Suprapubic skin (tissue), 3 donors: ENCODE results near the gene COL25A1.

Experiments
- EP300 ChIP-seq: sonication (generic); formaldehyde crosslinking; IDR thresholded peaks from one replicate; pipeline ENCODE4 v1.6.1; 2017; ENCODE audit warnings: antibody characterized with exemption
- TF ChIP-seq, protein P1 (sequence below), 2 donors: fragments of 200-600 bp in 1 of 2; fragments of 450-650 bp in 1 of 2; sonication (generic) in 1 of 2; IDR thresholded peaks; one replicate each; pipeline ENCODE4 v1.5.1; 2016 to 2019; ENCODE audit warnings: antibody characterized with exemption in 2 of 2, mild to moderate bottlenecking in 1 of 2, moderate library complexity in 1 of 2

DNA sequence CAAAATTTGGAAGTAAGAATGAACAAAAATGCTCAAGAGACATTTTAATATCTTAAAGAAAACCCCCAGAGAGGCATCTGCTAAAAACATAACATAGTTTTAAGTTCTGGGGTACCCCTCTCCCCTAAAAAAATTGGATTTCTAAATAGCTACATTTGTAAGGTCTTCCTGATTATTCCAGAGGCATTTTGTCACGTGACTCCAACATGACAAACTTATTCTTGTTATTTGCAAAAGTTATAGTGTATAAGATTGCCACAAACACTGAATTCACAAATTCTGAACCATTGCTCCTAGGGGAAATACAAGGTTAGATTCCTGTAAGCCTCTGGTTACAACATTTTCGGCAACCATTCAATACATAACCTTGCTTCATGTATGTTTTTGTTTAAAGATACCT lies 73.4 kb downstream of the COL25A1 start:
- TF ChIP-seq, protein P1, sequence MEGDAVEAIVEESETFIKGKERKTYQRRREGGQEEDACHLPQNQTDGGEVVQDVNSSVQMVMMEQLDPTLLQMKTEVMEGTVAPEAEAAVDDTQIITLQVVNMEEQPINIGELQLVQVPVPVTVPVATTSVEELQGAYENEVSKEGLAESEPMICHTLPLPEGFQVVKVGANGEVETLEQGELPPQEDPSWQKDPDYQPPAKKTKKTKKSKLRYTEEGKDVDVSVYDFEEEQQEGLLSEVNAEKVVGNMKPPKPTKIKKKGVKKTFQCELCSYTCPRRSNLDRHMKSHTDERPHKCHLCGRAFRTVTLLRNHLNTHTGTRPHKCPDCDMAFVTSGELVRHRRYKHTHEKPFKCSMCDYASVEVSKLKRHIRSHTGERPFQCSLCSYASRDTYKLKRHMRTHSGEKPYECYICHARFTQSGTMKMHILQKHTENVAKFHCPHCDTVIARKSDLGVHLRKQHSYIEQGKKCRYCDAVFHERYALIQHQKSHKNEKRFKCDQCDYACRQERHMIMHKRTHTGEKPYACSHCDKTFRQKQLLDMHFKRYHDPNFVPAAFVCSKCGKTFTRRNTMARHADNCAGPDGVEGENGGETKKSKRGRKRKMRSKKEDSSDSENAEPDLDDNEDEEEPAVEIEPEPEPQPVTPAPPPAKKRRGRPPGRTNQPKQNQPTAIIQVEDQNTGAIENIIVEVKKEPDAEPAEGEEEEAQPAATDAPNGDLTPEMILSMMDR (IDR thresholded peaks at IDR 0.05) = no peak
- no peak for TF ChIP-seq EP300
